Ishikawa (cell line): Measurements from ENCODE around the gene ADCY1.

Source experiments
- EP300 ChIP-seq: IDR thresholded peaks from 2 replicates; pipeline ENCODE4 v1.6.1; 2012; ENCODE audit warnings: borderline replicate concordance
- MAX ChIP-seq: IDR thresholded peaks from 2 replicates; pipeline ENCODE4 v1.6.1; 2012
- RAD21 ChIP-seq: IDR thresholded peaks from 2 replicates; pipeline ENCODE4 v1.6.1; 2012; ENCODE audit warnings: low read depth
- TCF12 ChIP-seq: IDR thresholded peaks from 2 replicates; pipeline ENCODE4 v1.6.1; 2012; ENCODE audit warnings: low read depth
- YY1 ChIP-seq: IDR thresholded peaks from 2 replicates; pipeline ENCODE4 v1.6.1; 2012; ENCODE audit warnings: low read depth

- TF ChIP-seq TCF12 (no peak), EP300 (no peak), MAX (no peak; the same call in none of the 2 replicates), RAD21 (no peak), YY1 (0 out of 2 replicates have a peak, but pooled peaks have one; percentile 8)
Observed at GRCh38 chr7:45574669-45575500, 717 bp downstream of the ADCY1 start.
